GM18520 (cell line): Measurements from ENCODE around the gene PDLIM3.
"Not testable (repeated sequence)": the region's sequence is repeated elsewhere in the genome, so short reads cannot be mapped to it uniquely, and the experiment has no call there.

ENCODE experiments used
- ATAC-seq: cut with Tn5 transposase; IDR thresholded peaks from one replicate; pipeline ENCODE4 v1.9.1; 2021; ENCODE audit not compliant: unreplicated experiment

PDLIM3 gene

DNA sequence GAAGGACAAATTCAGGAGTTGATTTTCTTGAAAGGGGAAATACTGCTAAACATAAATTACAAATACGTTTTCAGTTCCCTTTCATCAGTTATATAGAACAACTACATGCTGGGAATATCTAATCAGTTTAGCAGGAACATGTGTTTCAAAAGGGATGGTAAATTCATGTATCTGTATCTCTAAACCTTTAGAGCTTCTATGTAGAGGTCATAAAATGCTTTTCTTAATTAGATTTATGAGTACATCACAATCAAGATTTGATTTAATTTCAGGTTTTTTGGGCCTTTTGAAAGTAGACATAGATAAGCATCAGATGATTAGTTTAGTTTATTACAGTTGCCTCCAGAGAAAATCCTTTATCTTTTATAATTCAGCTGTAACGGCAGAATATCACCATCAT, 12.9 kb downstream of the PDLIM3 start:
- ATAC-seq: no peak

DNA sequence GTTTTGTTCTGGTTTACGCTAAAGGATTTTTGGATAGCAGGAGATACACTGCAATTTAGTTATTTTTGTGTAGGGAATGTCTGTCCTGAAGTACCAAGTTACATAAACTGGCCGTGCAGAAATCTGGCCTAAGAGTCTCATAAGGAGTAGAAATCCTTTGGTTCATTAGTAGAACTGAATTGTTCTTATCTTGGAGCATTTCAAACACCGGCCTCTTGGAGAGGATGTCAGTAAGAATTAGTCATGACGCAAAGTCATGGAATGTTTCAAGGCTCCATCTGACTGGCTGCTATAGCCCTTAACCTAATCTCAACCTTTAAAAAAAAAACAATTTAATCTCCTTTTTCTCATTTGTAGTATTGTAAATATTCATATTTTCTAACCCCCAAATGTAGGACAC, 15.2 kb downstream of the PDLIM3 start:
- ATAC-seq: no peak

DNA sequence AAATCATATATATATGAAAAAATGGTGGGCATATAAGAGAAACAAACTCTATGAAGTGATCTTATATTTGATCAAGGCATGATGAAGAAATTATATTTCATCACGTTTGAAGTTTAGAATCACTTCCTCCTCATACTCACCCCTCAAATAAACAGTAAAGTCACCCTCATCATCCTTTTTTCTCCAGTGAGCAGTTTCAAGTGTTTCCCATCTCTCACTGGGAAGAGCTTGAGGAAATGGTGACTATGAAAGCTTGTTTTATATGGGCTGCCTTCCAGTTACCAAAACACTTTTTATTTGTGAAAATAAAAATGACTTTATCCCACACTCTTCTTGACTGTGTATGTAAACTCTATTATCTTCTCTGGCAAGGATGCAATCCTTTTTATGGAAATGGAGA, 16.8 kb downstream of the PDLIM3 start:
- no peak for ATAC-seq

DNA sequence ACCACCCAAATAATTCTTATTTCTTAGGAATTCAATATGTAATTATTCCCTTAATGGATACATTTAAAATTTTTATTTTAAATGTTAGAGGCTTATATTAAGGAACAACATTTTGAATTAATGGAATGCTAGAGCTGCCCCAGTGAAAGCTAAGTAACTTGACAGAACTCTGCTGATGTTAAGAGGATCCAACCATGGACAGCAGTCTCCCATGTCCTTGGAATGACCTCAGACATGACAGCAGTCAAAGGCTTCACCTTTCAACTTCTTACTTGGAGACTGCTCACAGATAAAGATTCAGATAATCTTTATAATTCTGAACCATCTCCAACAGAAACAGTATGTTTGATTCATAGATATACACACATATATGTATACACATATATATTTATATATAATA, 17.2 kb downstream of the PDLIM3 start:
- no peak for ATAC-seq

GRCh38 chr4:185515248-185515647, 20.1 kb downstream of the PDLIM3 start:
- no peak for ATAC-seq

- ATAC-seq: no peak
These were observed 21.1 kb downstream of the PDLIM3 start for GRCh38 chr4:185514182-185514697.

DNA sequence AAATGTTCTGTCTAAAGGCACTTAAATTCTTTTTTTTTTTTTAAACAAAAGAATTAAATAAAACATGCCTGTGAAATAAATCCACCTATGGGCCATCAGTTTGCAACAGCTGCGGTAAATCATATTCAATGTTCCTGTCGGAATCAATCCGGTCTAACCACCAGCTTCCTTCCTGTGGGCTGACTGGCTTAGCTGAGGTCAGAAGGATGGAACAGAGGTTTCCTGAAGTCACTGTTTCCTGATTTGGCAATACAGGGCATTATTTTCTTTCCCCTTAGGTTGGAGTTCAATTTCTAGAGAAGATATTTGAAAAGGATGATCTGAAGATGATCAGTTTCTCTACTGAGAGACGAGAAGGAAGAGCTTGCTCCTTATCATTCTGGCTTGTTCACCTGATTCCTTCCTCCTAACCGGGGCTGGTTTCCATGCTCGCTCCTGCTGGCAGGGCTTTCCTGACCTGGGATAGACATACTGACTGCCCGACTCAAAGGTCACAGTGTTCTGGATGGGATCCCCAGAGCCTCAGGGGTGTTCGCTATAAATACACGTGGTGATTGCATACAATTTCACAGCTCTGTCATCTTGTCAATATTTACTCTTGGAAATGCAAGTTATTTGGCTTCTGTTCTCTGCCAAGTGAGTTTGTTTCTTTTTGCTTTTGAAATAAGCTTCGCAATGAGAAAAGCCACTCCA, 21.7 kb downstream of the PDLIM3 start:
- ATAC-seq: no peak

DNA sequence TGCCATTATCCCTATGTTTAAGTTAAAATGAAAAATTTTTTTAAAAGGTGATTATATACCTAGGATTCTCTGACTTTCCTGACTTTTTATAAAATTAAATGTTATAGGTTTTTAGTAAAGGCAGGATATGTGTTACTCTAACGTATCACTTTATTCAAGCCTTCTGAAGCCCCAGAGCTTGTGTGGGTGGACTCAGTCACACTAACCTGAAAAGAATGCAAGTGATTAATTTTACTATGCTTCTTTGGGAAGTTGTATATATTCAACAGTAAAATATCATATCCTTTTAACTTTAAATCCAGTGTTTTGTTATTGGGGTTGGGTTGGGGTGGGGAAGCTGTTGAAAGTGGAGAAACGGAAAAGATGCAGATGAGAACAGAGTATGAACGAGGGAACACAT, 22.8 kb downstream of the PDLIM3 start:
- no peak for ATAC-seq

- not testable (repeated sequence) for ATAC-seq
These were observed 24.1 kb downstream of the PDLIM3 start for GRCh38 chr4:185511243-185511642.

DNA sequence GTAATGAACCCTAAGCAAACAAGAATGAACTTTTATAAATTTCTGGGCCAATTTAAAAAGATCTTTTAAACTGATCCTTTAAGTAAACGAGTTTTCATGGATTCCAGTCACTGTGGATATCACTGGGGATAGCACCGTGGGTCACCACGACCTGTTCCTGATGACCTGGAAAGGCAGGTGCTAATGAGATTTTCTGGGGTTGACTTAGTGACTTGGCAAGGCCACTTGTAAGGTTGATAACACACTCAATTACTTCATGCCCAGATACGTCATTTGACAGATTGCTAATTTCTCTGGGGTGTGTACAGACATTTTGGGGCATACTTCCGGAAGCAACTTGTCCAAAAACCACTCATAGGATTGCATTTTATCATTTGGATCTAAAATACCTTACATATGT, 24.5 kb downstream of the PDLIM3 start:
- no peak for ATAC-seq

GRCh38 chr4:185508181-185508580, 27.1 kb downstream of the PDLIM3 start:
- ATAC-seq: no peak

GRCh38 chr4:185506422-185506821, 28.9 kb downstream of the PDLIM3 start:
- no peak for ATAC-seq

- ATAC-seq: no peak
These were observed 30.9 kb downstream of the PDLIM3 start for GRCh38 chr4:185504098-185505047.

- no peak for ATAC-seq
These were observed 32.9 kb downstream of the PDLIM3 start for GRCh38 chr4:185502386-185502785.

DNA sequence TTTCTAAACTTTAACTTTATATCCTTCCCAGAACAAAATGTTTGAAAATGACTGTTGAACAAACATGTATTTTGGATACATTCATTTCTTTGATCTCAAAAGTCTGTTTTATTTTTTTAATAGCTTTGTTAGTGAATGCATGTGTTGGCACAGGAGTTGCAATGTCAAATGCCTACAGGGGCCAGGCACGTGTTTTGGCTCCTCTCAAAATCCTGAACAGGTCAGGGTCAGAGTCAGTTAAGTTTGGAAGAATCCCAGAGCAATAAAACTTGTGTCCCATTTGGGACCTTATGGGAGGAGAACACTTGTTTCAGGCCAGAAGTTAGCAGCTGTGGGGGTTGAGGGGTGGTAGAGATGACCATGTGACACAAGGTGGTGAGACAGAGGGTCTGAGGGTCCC, 34.7 kb downstream of the PDLIM3 start:
- no peak for ATAC-seq

GRCh38 chr4:185500035-185500434, 35.3 kb downstream of the PDLIM3 start:
- ATAC-seq: no peak

DNA sequence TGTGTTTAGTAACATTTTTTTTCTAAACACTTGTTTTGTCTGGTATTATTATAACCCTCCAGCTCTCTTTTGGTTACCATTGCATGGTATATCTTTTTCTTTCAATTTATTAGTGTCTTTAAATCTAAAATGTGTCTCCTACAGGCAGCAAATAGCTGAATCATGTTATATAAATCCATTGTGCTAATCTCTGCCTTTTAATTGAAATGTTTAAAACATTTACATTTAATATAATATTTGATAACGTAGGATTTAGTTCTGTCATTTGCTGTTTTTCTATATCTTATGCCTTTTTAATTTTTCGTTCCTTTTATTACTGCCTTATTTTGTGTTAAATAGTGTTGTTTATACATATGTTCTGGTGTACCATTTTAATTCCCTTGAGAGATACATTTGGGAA, 46.7 kb downstream of the PDLIM3 start:
- no peak for ATAC-seq

DNA sequence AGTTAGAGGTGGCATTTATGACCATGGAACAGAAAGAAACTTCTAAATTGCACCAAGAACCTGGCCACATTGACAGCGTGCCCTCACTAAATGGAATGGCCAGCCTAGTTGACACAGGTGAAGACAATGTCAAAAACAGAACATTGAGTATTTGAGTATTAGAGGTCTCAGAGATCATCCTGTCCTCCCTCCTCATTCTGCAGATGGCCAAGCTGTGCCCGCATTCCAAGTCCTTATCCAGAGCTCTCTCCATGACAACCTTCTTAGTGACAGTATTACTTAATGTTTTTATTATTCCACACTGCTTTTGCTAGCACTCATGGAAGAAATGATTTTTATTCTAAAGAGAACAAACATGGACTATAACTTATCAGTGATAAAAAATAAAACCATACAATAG, 53.9 kb downstream of the PDLIM3 start:
- ATAC-seq: no peak

DNA sequence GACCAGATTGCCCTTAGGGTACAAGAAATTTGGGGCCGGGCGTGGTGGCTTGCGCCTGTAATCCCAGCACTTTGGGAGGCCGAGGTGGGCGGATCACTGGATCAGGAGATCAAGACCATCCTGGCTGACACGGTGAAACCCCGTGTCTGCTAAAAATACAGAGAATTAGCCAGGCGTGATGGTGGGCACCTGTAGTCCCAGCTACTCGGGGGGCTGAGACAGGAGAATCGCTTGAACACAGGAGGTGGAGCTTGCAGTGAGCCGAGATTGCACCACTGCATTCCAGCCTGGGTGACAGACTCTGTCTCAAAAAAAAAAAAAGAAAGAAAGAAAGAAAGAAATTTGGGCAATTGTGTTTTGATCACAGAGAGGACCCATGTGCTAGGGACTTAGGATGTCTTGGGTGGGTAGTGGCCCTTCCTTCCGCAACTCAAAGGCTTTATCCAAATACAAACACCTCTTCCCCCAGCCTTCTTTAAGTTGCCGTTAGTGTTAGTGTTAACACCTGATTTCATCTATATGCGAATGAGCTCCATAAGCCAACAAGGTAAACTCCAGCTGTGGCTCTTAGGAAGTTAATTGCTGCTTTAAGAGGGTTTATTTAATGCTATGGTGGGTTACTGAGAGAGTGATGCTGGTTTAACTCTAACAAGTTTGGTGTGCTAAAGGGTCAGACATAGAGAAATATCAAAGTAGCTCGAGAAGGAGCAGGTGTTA, 55.1 kb downstream of the PDLIM3 start:
- ATAC-seq: no peak

- peak; percentile 80 for ATAC-seq
These were observed 55.8 kb downstream of the PDLIM3 start for GRCh38 chr4:185479507-185479971.

DNA sequence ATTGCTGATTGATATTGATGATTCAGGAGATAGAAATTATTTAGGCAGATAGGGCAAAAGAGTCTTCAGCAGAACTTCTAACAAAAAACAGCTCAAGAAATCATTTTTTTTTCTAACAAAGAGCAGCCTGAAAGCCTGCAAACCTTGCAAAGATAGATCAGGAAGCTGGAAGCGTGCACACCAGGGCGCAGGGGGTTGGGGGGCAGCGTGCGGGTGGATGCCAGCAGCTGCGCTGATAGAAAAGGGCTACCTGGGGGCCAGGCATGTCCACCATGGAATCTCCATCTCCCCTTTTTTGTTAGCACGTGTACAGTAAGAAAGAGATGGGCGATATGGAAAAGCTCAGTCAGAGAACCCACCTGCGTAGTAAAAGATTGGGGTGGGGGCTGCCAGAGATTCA, 62.1 kb downstream of the PDLIM3 start:
- ATAC-seq: no peak
